PC-9 (cell line): ENCODE results near the gene PCP2. TPM values are rescaled to one million over a fixed set of nuclear protein-coding genes. Genes with fewer than 3 reads are reported as not detected.

Source experiments
- BruUV-seq: library from RNA; stranded (reverse); fragments of 400-500 nt; replicated peaks from 2 replicates; lab custom pipeline; 2021; lab: Mats Ljungman, UMichigan
- CTCF ChIA-PET: fragments of 300-600 bp; sonication (Branson Sonifier 250); formaldehyde crosslinking; loops from one replicate; lab custom pipeline; 2022; ENCODE audit warnings: antibody characterized with exemption; lab: Charles Lee
- POLR2A ChIA-PET: fragments of 300-600 bp; sonication (Branson Sonifier 250); formaldehyde crosslinking; loops from one replicate; lab custom pipeline; 2022; ENCODE audit warnings: antibody characterized with exemption; ENCODE audit not compliant: unreplicated experiment; lab: Charles Lee
- DNase-seq, 2 experiments: peaks; one replicate each; pipeline versions ENCODE4 v3.0.0 to v3.0.0-alpha.2; 2015 to 2022; ENCODE audit warnings: mixed read lengths in 1 of 2
- H2AFZ ChIP-seq: fragments of 200-600 bp; sonication (generic); 2 replicates; pipeline ENCODE4 v1.8.1; 2017; ENCODE audit warnings: antibody characterized with exemption
- H3F3A ChIP-seq: fragments of 200-600 bp; sonication (generic); 2 replicates; pipeline ENCODE4 v1.8.1; 2017; ENCODE audit warnings: antibody characterized with exemption, mild to moderate bottlenecking, low read depth; ENCODE audit not compliant: insufficient read depth
- H3K27ac ChIP-seq: fragments of 200-600 bp; sonication (generic); 2 replicates; pipeline ENCODE4 v1.6.1; 2016; ENCODE audit warnings: mixed run types
- H3K27me3 ChIP-seq: fragments of 200-600 bp; sonication (generic); 2 replicates; pipeline ENCODE4 v1.6.1; 2016; ENCODE audit warnings: low read depth, mixed run types; ENCODE audit not compliant: insufficient read depth
- H3K36me3 ChIP-seq: fragments of 200-600 bp; sonication (generic); 2 replicates; pipeline ENCODE4 v1.6.1; 2016; ENCODE audit warnings: low read depth, mixed run types
- H3K4me1 ChIP-seq: fragments of 200-600 bp; sonication (generic); replicated peaks from 2 replicates; pipeline ENCODE4 v1.6.1; 2016; ENCODE audit warnings: mixed run types; ENCODE audit not compliant: insufficient read depth
- H3K4me2 ChIP-seq: fragments of 200-600 bp; sonication (generic); 2 replicates; pipeline ENCODE4 v1.6.1; 2017; ENCODE audit warnings: mixed run types
- H3K4me3 ChIP-seq: fragments of 200-600 bp; sonication (generic); 2 replicates; pipeline ENCODE4 v1.6.1; 2016; ENCODE audit warnings: mixed run types
- H3K79me2 ChIP-seq: fragments of 200-600 bp; sonication (generic); 2 replicates; pipeline ENCODE4 v1.6.1; 2017; ENCODE audit warnings: low read depth, mixed run types
- H3K9me2 ChIP-seq: fragments of 200-600 bp; sonication (generic); 2 replicates; pipeline ENCODE4 v1.8.1; 2017; ENCODE audit warnings: mild to moderate bottlenecking; ENCODE audit not compliant: insufficient read depth
- H3K9me3 ChIP-seq: fragments of 200-600 bp; sonication (generic); 2 replicates; pipeline ENCODE4 v1.8.1; 2016; ENCODE audit warnings: low read depth; ENCODE audit not compliant: insufficient read depth
- H4K20me1 ChIP-seq: fragments of 200-600 bp; sonication (generic); 2 replicates; pipeline ENCODE4 v1.8.1; 2017; ENCODE audit not compliant: insufficient read depth
- EZH2 ChIP-seq: fragments of 200-600 bp; sonication (generic); IDR thresholded peaks from 2 replicates; pipeline ENCODE4 v1.8.0; 2017; ENCODE audit warnings: antibody characterized with exemption, low read depth
- intact Hi-C: fragments of 100-400 bp; cut with micrococcal nuclease; formaldehyde crosslinking; loops from one replicate; pipeline ENCODE4 v1.10.0; 2022; ENCODE audit not compliant: unreplicated experiment
- total RNA-seq: library from RNA; stranded (reverse); gene quantifications from 2 replicates; pipeline ENCODE4 v1.2.3, GENCODE V29; 2021
- TF ChIP-seq, protein P1 (sequence below): fragments of 200-600 bp; sonication (generic); conservative IDR thresholded peaks from 2 replicates; pipeline ENCODE4 v1.6.1; 2017; ENCODE audit warnings: mixed run types, antibody characterized with exemption, mild to moderate bottlenecking, moderate library complexity

PCP2 gene
- total RNA-seq, 1 experiment from 2014 or later = 0.92 TPM

DNA sequence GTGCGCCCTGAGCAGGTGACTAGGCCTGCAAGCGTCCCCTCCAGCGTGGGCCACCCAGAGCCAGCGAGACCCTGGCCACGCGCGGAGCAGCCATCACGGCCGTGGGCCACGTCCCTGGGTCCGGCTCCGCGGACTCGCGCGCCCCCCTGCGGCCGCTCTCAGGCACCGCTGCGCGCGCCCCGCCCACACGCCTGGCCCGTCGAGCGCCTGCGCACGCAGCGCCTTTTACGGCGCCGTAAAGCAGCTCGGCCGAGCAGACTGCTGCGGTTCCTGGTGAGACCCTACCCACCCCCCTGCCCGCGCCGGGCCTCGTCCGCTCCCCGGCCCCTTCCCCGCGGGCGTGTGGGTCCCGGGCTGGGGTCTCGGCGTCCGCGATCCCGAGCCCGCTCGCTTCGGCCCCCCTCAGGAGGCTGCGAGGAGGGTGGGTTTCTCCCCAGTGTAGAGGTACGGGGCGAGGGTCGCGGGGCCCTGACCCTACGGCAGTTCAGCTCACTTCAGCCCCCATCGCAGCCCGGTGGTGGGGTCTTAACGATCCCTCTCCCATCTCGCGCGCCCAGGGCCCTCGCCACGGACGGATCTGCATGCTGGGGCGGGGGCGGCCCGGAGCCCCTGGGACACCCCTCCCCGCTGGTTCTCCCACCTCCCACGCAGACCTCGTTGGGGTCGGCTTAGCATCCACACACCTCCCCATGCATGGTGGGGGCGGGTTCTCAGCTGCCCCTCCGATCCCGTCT, 47.3 kb upstream of the PCP2 start, which contains the start of gene TRAPPC5:
Gene TRAPPC5 (plus strand): TSS at position 228 of the 734 bp plus-strand sequence. CDS start 1,421 bp downstream, outside the sequence.
- H3K79me2 ChIP-seq = peaks cover 19% of the 10 kb centered on the region

DNA sequence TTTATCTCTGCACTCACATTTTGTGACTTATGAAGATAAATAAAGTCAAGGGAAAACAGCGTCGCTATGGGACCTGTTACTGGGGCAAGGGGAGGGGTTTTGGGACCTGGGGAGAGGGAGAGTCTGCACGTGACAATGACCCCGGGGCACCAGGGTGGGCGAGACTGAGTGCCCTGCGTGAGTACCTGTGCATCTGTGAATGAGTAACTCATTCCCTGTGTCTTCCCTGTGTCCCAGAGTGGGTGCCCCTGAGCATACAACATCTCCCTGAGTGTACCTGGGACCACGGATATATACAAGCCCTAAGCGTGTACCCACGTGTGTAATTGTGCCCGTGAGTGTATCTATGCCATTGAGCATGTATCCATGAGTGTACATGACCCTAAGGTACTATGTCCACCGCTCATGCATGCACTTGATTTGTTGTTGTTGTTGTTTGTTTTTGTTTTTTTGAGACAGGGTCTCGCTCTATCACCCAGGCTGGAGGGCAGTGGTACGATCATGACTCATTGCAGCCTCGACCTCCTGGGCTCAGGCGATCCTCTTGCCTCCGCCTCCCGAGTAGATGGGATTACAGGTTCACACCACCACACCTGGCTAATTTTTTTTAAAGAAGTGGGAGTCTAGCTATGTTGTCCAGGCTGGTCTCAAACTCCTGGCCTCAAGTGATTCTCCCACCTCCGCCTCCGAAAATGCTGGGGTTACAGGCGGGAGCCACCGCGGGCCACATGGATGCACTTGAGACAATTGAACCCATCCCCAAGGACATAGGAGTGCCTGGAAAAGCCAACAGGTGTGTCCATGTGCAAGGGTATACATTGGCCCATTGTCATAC, 46.5 kb upstream of the PCP2 start:
- BruUV-seq = no TSS peak

More for the DNA sequence above, 47.3 kb upstream of the PCP2 start, which contains the start of gene TRAPPC5:
- H3K4me2 ChIP-seq = peak within 1 kb of the TSS; percentile 88
- intact Hi-C loops = loop anchor here (1.0 to 2.0 kb wide), 2 partner anchors 119 to 172 kb away; no protein-coding TSS in a partner anchor
- H3K9me3 ChIP-seq = no peaks in the 10 kb centered on the region
- CTCF ChIA-PET = interaction anchor here (0.6 to 1.6 kb wide), 11 partner anchors 24 to 188 kb away, joined by 3 to 19 read pairs (median 4); no protein-coding TSS in a partner anchor
- H2AFZ ChIP-seq = peak within 1 kb of the TSS; percentile 96
- peak within 1 kb of the TSS; percentile 32; the same call in 1 of the 2 replicates for H3K27ac ChIP-seq
- H3K9me2 ChIP-seq = no peaks in the 10 kb centered on the region
- H3K36me3 ChIP-seq = 0 out of 2 replicates have a peak, but pooled peaks cover 6% of the 10 kb centered on the region
- POLR2A ChIA-PET = interaction anchor here (0.7 kb wide), 1 partner anchor 304 kb away, joined by 3 read pairs; no protein-coding TSS in a partner anchor
- peaks cover 21% of the 10 kb centered on the region for H3K4me1 ChIP-seq
- TF ChIP-seq EZH2 = no peak
- TF ChIP-seq, protein P1, sequence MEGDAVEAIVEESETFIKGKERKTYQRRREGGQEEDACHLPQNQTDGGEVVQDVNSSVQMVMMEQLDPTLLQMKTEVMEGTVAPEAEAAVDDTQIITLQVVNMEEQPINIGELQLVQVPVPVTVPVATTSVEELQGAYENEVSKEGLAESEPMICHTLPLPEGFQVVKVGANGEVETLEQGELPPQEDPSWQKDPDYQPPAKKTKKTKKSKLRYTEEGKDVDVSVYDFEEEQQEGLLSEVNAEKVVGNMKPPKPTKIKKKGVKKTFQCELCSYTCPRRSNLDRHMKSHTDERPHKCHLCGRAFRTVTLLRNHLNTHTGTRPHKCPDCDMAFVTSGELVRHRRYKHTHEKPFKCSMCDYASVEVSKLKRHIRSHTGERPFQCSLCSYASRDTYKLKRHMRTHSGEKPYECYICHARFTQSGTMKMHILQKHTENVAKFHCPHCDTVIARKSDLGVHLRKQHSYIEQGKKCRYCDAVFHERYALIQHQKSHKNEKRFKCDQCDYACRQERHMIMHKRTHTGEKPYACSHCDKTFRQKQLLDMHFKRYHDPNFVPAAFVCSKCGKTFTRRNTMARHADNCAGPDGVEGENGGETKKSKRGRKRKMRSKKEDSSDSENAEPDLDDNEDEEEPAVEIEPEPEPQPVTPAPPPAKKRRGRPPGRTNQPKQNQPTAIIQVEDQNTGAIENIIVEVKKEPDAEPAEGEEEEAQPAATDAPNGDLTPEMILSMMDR = peak; percentile 89
- peaks cover 27% of the 10 kb centered on the region; the same call in 1 of the 2 replicates for H3F3A ChIP-seq
- H3K4me3 ChIP-seq = peak within 1 kb of the TSS; percentile 91
- H3K27me3 ChIP-seq = peaks cover 24% of the 10 kb centered on the region
- peaks cover 20% of the 10 kb centered on the region for H4K20me1 ChIP-seq
- peak; percentile 65 to 82 for DNase-seq
- no TSS peak for BruUV-seq

More for the DNA sequence above, 46.5 kb upstream of the PCP2 start:
- Histone ChIP-seq H2AFZ (peak overlapping the region; percentile 96), H3K27me3 (peaks cover 30% of the 10 kb centered on the region), H3K36me3 (0 out of 2 replicates have a peak, but pooled peaks cover 6% of the 10 kb centered on the region), H4K20me1 (peaks cover 13% of the 10 kb centered on the region), H3K9me3 (no peaks in the 10 kb centered on the region), H3K27ac (no peak overlapping the region), H3F3A (peaks cover 24% of the 10 kb centered on the region; the same call in 1 of the 2 replicates), H3K4me3 (peak overlapping the region; percentile 91; the same call in 1 of the 2 replicates), H3K4me2 (peak overlapping the region; percentile 88), H3K4me1 (peaks cover 13% of the 10 kb centered on the region), H3K9me2 (no peaks in the 10 kb centered on the region), H3K79me2 (peaks cover 19% of the 10 kb centered on the region)
- POLR2A ChIA-PET = interaction anchor here (0.7 kb wide), 1 partner anchor 304 kb away, joined by 3 read pairs; no protein-coding TSS in a partner anchor
- no peak for TF ChIP-seq EZH2
- TF ChIP-seq, protein P1 = no peak
- CTCF ChIA-PET = interaction anchor here (1.3 to 1.6 kb wide), 4 partner anchors 113 to 172 kb away, joined by 4 to 19 read pairs (median 10); no protein-coding TSS in a partner anchor
- intact Hi-C loops = loop anchor here (2.0 to 10.0 kb wide), 4 partner anchors 61 to 325 kb away; partner anchors contain the start of genes CTXN1 and SNAPC2
- DNase-seq = no peak
